ENCODE results near the gene LIN7A.
"Not testable (repeated sequence)": the region's sequence is repeated elsewhere in the genome, so short reads cannot be mapped to it uniquely, and the experiment has no call there.

LIN7A gene

GRCh38 chr12:80814453-80814852, 123.3 kb downstream of the LIN7A start:
- DNase-seq (ENCODE audit: extremely low read depth in 1 of 2, low read depth in 1 of 2) = no peak

- DNase-seq (ENCODE audit: extremely low read depth in 1 of 2, low read depth in 1 of 2) = no peak
Observed at GRCh38 chr12:80813820-80814219, 123.9 kb downstream of the LIN7A start.

DNA sequence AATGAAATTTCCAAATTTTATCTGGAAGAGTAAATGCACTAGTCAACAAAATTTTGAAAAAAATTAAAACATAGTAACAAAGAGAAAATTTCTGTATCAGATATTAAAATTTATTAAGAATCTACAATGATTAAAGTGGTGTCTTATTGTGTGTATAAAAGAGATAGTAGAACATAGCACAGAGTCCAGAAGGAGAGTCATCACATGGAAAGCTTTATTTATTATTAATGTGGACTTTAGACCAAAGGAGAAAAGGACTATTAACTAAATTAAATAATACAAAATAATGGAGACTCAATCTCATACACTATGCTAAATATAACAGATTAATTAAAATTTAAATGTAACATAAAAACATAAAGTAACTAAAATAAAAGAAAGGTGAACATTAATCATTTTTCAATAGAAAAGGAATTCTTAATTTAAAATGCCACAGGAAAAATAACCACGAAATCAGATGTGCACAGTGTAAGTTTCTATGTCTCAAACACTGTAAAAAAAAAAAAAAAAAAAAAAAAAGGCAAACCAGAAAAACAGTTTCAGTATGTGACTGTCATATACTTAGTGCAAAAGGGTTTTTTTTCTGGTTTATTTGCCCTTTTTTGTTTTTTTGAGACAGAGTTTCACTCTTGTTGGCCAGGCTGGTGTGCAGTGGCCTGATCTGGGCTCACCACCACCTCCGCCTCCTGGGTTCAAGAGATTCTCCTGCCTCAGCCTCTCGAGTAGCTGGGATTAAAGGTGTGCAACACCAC, 125.6 kb downstream of the LIN7A start:
- DNase-seq (ENCODE audit: extremely low read depth in 1 of 2, low read depth in 1 of 2) = no peak

- no peak for DNase-seq (ENCODE audit: extremely low read depth in 1 of 2, low read depth in 1 of 2)
Observed at GRCh38 chr12:80810874-80811273, 126.9 kb downstream of the LIN7A start.

GRCh38 chr12:80807640-80808288, 130.0 kb downstream of the LIN7A start:
- DNase-seq (ENCODE audit: extremely low read depth in 1 of 2, low read depth in 1 of 2) = no peak

GRCh38 chr12:80805106-80805505, 132.6 kb downstream of the LIN7A start:
- DNase-seq (ENCODE audit: extremely low read depth in 1 of 2, low read depth in 1 of 2) = no peak

GRCh38 chr12:80802652-80803400, 134.9 kb downstream of the LIN7A start:
- no peak for DNase-seq (ENCODE audit: extremely low read depth in 1 of 2, low read depth in 1 of 2)

DNA sequence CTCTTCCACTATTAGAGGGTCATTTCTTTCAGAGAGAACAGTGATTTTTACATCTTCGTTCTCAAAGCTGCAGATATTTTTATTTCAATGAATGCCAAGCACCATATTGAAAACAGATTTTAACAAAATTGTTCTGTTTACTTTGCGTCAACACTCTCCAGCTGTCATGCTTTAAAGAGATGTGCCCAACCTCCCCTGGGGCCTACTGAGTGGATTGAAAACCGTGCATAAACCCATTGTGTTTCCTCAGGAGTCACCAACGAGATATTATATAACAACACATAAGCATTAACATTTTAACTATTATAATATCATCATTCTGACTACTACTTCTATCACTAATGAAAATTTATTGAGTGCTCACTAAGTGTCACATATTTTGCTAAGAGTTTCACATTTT, 139.5 kb downstream of the LIN7A start:
- no peak for DNase-seq (ENCODE audit: extremely low read depth in 1 of 2, low read depth in 1 of 2)

DNA sequence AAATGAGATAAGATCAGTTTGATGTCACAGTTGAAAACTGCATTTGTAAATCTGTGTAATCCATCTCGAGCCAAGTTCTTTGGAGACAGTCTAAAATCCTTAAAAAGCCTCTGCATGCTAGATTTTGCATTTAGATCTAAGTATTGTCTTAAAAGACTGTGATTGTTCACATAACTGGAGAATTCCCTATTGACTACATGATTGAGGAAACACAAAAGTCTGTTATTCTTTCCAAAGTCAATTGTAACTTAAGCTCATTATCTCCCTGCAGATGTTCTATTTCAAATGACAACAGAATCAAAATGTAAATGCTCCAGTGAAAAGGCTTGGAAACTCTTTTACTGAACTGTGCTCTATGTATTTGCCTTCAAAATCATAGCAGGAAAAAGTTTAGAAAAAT, 143.2 kb downstream of the LIN7A start:
- DNase-seq (ENCODE audit: extremely low read depth in 1 of 2, low read depth in 1 of 2) = no peak

DNA sequence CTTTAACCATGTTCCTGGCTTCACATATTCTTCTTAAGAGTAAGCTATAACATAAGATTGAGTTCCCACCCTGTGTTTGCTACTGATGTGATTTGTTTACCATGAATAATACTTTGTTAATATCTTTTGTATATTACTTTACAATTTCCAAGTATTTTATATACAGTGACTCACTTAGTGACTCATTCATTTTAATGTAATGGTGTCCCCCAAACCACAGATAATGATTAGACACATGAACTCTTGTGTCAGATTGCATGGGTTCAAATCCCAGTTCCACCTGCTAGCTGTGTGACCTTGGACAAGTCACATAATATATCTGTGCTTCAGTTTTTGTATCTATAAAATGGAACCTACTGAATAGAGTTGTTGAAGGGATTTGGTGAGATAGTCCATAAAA, 144.9 kb downstream of the LIN7A start:
- DNase-seq (ENCODE audit: extremely low read depth in 1 of 2, low read depth in 1 of 2) = no peak

- no peak for DNase-seq (ENCODE audit: extremely low read depth in 1 of 2, low read depth in 1 of 2)
Observed at GRCh38 chr12:80791863-80792262, 145.9 kb downstream of the LIN7A start.

DNA sequence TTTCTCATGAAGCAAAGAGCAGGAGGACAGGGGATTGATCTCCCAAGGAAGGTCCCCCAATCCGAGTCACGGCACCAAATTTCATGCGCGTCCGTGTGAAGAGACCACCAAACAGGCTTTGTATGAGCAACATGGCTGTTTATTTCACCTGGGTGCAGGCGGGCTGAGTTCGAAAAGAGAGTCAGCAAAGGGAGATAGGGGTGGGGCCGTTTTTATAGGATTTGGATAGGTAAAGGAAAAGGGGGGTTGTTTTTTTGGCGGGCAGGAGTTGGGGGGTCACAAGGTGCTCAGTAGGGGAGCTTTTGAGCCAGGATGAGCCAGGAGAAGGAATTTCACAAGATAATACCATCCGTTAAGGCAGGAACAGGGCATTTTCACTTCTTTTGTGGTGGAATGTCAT, 149.3 kb downstream of the LIN7A start:
- not testable (repeated sequence) for DNase-seq (ENCODE audit: extremely low read depth in 1 of 2, low read depth in 1 of 2)

GRCh38 chr12:80782963-80783470, 154.7 kb downstream of the LIN7A start:
- not testable (repeated sequence) for DNase-seq (ENCODE audit: extremely low read depth in 1 of 2, low read depth in 1 of 2)

DNA sequence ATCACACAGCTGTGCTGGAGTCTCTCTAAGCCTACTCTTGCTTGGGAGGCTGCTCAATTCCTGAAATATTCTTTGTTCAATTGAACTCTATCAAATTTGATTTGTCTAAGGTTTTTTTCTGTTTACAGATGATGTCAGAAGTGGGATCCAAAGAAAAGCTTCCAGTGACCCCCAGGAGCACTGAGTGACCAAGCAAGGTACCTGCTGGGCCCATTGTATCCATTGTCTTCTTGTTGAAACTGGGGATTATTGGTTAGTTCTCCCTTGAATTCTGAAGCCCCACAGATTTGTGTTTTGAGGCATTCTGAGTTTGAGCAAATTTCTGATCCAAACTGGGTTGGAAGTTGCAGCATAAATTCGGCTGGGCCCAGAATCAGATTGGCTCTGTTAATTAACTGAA, 156.4 kb downstream of the LIN7A start:
- DNase-seq (ENCODE audit: extremely low read depth in 1 of 2, low read depth in 1 of 2) = no peak

GRCh38 chr12:80780746-80781145, 157.0 kb downstream of the LIN7A start:
- no peak for DNase-seq (ENCODE audit: extremely low read depth in 1 of 2, low read depth in 1 of 2)

- no peak for DNase-seq (ENCODE audit: extremely low read depth in 1 of 2, low read depth in 1 of 2)
Observed at GRCh38 chr12:80778005-80778541, 159.7 kb downstream of the LIN7A start.

DNA sequence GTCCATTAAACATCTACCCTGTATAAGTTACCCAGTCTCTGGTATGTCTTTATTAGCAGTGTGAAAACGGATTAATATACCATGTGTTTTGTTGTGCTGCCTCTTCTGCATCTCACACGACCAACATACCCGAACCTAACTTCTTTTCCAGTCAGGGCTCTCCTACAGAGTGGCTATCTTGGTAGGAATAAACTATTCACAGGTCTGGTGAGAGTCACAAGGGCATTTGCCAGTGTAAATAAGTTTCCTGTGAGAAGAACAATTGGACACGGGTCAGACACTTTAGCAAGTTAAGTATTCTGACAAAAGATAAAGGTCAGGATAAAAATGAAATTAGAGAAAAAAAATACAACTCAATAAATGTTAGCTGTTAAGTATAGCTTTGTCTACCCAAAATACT, 160.1 kb downstream of the LIN7A start:
- DNase-seq (ENCODE audit: extremely low read depth in 1 of 2, low read depth in 1 of 2) = no peak

DNA sequence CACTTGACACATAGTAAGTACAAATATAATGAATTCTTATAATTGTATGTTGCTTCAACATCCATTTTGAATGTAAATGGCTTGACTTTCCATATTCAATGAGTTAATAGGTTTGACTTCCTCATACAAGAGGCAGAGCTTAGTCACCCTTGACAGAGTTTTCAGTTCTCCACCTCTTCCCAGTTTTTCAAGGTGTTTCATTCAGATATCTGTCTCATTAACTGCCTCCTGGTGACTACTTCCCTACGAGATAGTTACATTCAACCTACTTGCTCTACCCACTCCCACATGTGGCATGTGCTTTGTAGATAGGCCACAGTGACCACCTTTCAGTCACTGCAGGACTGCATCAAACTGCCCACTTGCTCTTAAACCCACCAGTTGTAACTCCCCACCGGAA, 161.0 kb downstream of the LIN7A start:
- DNase-seq (ENCODE audit: extremely low read depth in 1 of 2, low read depth in 1 of 2) = no peak

DNA sequence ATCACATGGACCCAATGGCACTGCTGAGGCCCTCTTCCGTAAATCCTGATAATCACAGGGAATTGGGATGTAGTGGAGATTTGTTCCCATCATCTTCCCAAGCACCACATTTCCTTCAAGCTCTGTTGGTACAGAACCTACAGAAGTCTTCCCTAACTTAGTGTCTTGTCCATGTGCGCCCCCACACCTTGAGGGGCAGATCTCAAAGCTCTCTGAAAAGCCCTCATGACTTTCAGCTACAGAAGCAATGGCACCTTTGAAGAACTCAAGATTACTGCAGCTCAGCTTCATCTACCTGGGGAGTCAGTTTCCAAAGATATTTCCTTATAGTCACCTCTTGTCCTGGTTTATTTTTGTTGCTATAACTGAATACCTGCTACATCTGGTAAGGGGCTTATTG, 166.8 kb downstream of the LIN7A start:
- no peak for DNase-seq (ENCODE audit: extremely low read depth in 1 of 2, low read depth in 1 of 2)

DNA sequence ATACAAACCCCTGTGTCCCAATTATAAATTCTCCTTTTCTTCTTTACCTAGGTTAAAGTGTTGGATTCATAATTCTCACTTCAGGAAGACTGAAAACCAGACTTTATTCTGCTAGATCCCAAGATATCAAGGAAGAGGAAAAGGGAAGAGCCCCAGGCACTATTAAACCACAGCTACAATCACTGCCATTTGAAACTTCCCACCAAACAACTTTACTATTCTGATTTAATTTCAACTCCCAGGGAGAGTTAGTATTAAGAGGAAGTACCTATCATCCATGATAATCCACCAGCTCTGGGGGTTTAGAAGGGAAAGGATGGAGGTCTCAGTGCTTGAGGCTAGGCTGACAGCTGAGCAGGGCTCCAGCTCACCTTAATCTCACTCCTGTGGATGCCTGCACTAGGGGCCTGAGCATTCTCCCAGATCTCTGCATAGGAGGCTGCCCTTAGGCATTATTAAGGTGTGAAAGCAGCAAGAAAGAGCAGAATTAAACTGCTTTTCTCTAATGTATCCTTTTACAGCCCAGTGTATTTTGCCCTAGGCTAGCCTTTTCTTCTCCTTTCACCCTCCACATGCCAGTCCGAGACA, 168.1 kb downstream of the LIN7A start:
- no peak for DNase-seq (ENCODE audit: extremely low read depth in 1 of 2, low read depth in 1 of 2)

DNA sequence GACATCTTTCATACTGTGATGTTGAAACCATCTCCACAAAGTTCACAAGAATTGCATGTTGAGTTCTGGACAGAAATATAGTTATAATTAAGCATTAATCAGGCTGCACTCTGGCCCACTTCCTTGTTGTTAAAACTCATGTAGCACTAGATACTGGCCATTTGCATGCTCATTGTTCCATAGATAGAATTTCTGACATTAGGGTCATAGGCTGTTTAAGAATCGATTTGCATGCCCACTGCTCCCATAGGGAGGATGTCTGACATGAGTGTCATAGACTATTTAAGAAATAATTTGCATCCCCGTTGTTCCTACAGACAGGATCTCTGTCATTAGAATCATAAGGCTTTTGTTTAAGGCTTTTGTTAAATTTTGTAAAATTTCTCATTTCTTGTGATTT, 170.8 kb downstream of the LIN7A start:
- DNase-seq (ENCODE audit: extremely low read depth in 1 of 2, low read depth in 1 of 2) = no peak

Measured in activated CD8-positive, alpha-beta memory T cell treated with anti-CD3 and anti-CD28 coated beads for 1 hour (primary cell).